Ovary (tissue), 9 donors: ENCODE results near the gene HEPACAM. TPM values are rescaled to one million over a fixed set of nuclear protein-coding genes. Genes with fewer than 3 reads are reported as not detected.

Source experiments
- DNase-seq, 5 donors: peaks; one replicate each; pipeline ENCODE4 v3.0.0-alpha.2; 2019 to 2020
- H3K27ac ChIP-seq, 2 donors: fragments of 200-600 bp; one replicate each; pipeline versions ENCODE4 v1.5.1 to v1.8.0; 2019 to 2022
- H3K27me3 ChIP-seq: fragments of 200-600 bp; one replicate; pipeline ENCODE4 v1.8.0; 2022
- H3K36me3 ChIP-seq: fragments of 200-600 bp; sonication (generic); one replicate; pipeline ENCODE4 v1.5.1; 2019
- H3K4me1 ChIP-seq: one replicate; pipeline ENCODE4 v1.8.1; 2013; ENCODE audit warnings: mild to moderate bottlenecking, moderate library complexity; ENCODE audit not compliant: insufficient read depth
- H3K4me3 ChIP-seq: fragments of 200-600 bp; sonication (generic); one replicate; pipeline ENCODE4 v1.5.1; 2017
- H3K9me3 ChIP-seq, 2 donors: fragments of 200-600 bp in 1 of 2; sonication (generic) in 1 of 2; one replicate each; pipeline versions ENCODE4 v1.5.1 to v1.8.1; 2013 to 2019; ENCODE audit warnings: mild to moderate bottlenecking in 1 of 2, moderate library complexity in 1 of 2
- CTCF ChIP-seq, 3 donors: fragments of 450-650 bp in 2 of 3; fragments of 200-600 bp in 1 of 3; IDR thresholded peaks; one replicate each; pipeline versions ENCODE4 v1.5.1 to v1.8.0; 2016 to 2022; ENCODE audit warnings: antibody characterized with exemption in 3 of 3, mild to moderate bottlenecking in 1 of 3
- EP300 ChIP-seq: sonication (generic); formaldehyde crosslinking; IDR thresholded peaks from one replicate; pipeline ENCODE4 v1.6.1; 2017; ENCODE audit warnings: antibody characterized with exemption
- POLR2A ChIP-seq: fragments of 450-650 bp; IDR thresholded peaks from one replicate; pipeline ENCODE4 v1.6.1; 2017; ENCODE audit warnings: antibody characterized with exemption, mild to moderate bottlenecking, moderate library complexity
- WGBS, 3 donors: extraction: QIAGEN DNeasy Blood & Tissue Kit in 1 of 3; methylation state at CpG; one replicate each; pipeline versions ENCODE4 v1.1.5 to v1.1.7; 2013 to 2017; 5-methylcytosine and 5-hydroxymethylcytosine counted together
- intact Hi-C, 4 donors: fragments of 100-400 bp; cut with DNase I; formaldehyde crosslinking; loops; one replicate each; pipeline versions ENCODE4 v1.11.0 to v1.15.1; 2022 to 2023
- polyA plus RNA-seq, 2 donors: library from polyadenylated mRNA; stranded (reverse); fragments of 200-250 nt in 1 of 2; fragments of 350-450 nt in 1 of 2; fragmentation: Illumina TruSeq in 1 of 2; extraction: RNeasy Lipid Tissue Mini Kit (QIAGEN cat#74804) in 1 of 2; gene quantifications; one replicate each; pipeline ENCODE4 v1.2.3, GENCODE V29; 2013 to 2014
- total RNA-seq, 7 donors: library from RNA; depleted of rRNA in 2 of 7; stranded (reverse); fragments of >200 nt in 2 of 7; fragmentation: NEBNext Ultra II Directional in 3 of 7; extraction: Animal tissue kit (Norgen Biotek cat#: 25700) in 3 of 7; gene quantifications; one replicate each; pipeline versions ENCODE4 v1.1.0 to v1.2.4, GENCODE V29; 2016 to 2023
- donor health status: DM: no; HTN: no; CAD: no; lungs with moderate emphysema.
- donor health status: DM: no; HTN: no; CAD: no.
- donor health status: Bipolar disorder and iron deficiency.
- donor health status: DM: yes; HTN: yes; CAD: no.
- donor health status: DM: no; HTN: no; CAD: no.
- donor health status: DM: yes; HTN: yes; CAD: no.

The HEPACAM gene
- total and polyA plus RNA-seq, 9 donors, result 0.10 to 0.13 (median 0.10) TPM; not detected in 6

GRCh38 chr11:124870430-124870829, 65.4 kb downstream of the HEPACAM start:
- WGBS, 3 donors, result 54 to 63% (median 58%) methylated on average over 7 of the region's 7 CpGs
- no peaks in the 10 kb centered on the region for H3K9me3 ChIP-seq
- no peak overlapping the region for H3K4me3 ChIP-seq
- H3K27me3 ChIP-seq, result peaks cover 4% of the 10 kb centered on the region
- no peaks in the 10 kb centered on the region for H3K36me3 ChIP-seq
- intact Hi-C loops, result loop anchor here in 2 of 4 donors (10.0 kb wide), 3 partner anchors 74 to 244 kb away; partner anchors contain the start of genes CCDC15 (in 1 of the 2) and TMEM218 (in 1 of the 2)
- DNase-seq, result no peak
- no peak for TF ChIP-seq POLR2A
- TF ChIP-seq CTCF (IDR thresholded peaks at IDR 0.05), result no peak
- no peak for TF ChIP-seq EP300
- H3K27ac ChIP-seq, result no peak overlapping the region
- peaks cover 6% of the 10 kb centered on the region for H3K4me1 ChIP-seq

GRCh38 chr11:124869856-124870387, 65.9 kb downstream of the HEPACAM start:
- Histone ChIP-seq H3K9me3 (no peaks in the 10 kb centered on the region), H3K36me3 (no peaks in the 10 kb centered on the region), H3K27me3 (peaks cover 4% of the 10 kb centered on the region), H3K4me3 (no peak overlapping the region), H3K4me1 (peaks cover 8% of the 10 kb centered on the region), H3K27ac (no peak overlapping the region)
- no peak for TF ChIP-seq CTCF (IDR thresholded peaks at IDR 0.05)
- TF ChIP-seq EP300, result no peak
- no peak for TF ChIP-seq POLR2A
- intact Hi-C loops, result loop anchor here in 2 of 4 donors (10.0 kb wide), 3 partner anchors 75 to 245 kb away; partner anchors contain the start of genes CCDC15 (in 1 of the 2) and TMEM218 (in 1 of the 2)
- WGBS, 3 donors, result 51 to 69% (median 66%) methylated on average over 14 of the region's 14 CpGs
- DNase-seq, result no peak

- no peaks in the 10 kb centered on the region for H3K9me3 ChIP-seq
- H3K27me3 ChIP-seq, result peaks cover 4% of the 10 kb centered on the region
- no peak overlapping the region for H3K27ac ChIP-seq
- 4 to 5% (median 4%) methylated on average over 16 of the region's 16 CpGs for WGBS, 3 donors
- peaks cover 9% of the 10 kb centered on the region for H3K4me1 ChIP-seq
- TF ChIP-seq POLR2A, result no peak
- TF ChIP-seq EP300, result no peak
- no peak for TF ChIP-seq CTCF (IDR thresholded peaks at IDR 0.05)
- H3K36me3 ChIP-seq, result no peaks in the 10 kb centered on the region
- intact Hi-C loops, result no loop called here
- no peak overlapping the region for H3K4me3 ChIP-seq
- DNase-seq, result peak in 1 of 5 donors; percentile 9
Measured at GRCh38 chr11:124869331-124869730, 66.5 kb downstream of the HEPACAM start.

Other genes starting within 250 kb of the HEPACAM start
- gene NRGN, start 196.1 kb downstream of the HEPACAM start, total RNA-seq, result 1 to 10 TPM in 6 of 7 donors, not detected in 1; 1.1 to 7.0 (median 4.2) TPM
- 1 to 10 TPM; 3.3 to 5.1 TPM for gene NRGN, start 196.1 kb downstream of the HEPACAM start, polyA plus RNA-seq
- 10 to 100 TPM in 1 of 7 donors, 1 to 10 TPM in 3, under 1 TPM in 2, not detected in 1; 0.38 to 27.1 (median 1.8) TPM for gene VSIG2, start 183.8 kb downstream of the HEPACAM start, total RNA-seq
- gene VSIG2, start 183.8 kb downstream of the HEPACAM start, polyA plus RNA-seq, result under 1 TPM; 0.30 to 0.48 TPM
- 10 to 100 TPM in 4 of 7 donors, 1 to 10 TPM in 3; 7.3 to 28.4 (median 11.2) TPM for gene ESAM, start 173.8 kb downstream of the HEPACAM start, total RNA-seq
- gene ESAM, start 173.8 kb downstream of the HEPACAM start, polyA plus RNA-seq, result 10 to 100 TPM; 40.7 to 46.6 TPM
- 10 to 100 TPM; 14.8 to 19.4 (median 17.1) TPM for gene MSANTD2, start 135.6 kb downstream of the HEPACAM start, total RNA-seq
- gene MSANTD2, start 135.6 kb downstream of the HEPACAM start, polyA plus RNA-seq, result 10 to 100 TPM in 1 of 2 donors, 1 to 10 TPM in 1; 9.9 to 16.7 TPM
- gene ROBO3, start 70.6 kb downstream of the HEPACAM start, total RNA-seq, result 10 to 100 TPM; 36.9 to 90.4 (median 56.7) TPM
- gene ROBO3, start 70.6 kb downstream of the HEPACAM start, polyA plus RNA-seq, result 10 to 100 TPM; 15.2 to 62.8 TPM
- gene ROBO4, start 38.2 kb downstream of the HEPACAM start, total RNA-seq, result 10 to 100 TPM in 4 of 7 donors, 1 to 10 TPM in 3; 5.9 to 22.0 (median 10.0) TPM
- gene ROBO4, start 38.2 kb downstream of the HEPACAM start, polyA plus RNA-seq, result 10 to 100 TPM in 1 of 2 donors, 1 to 10 TPM in 1; 7.8 to 12.0 TPM
- gene HEPN1, start 16.8 kb downstream of the HEPACAM start, total RNA-seq, result under 1 TPM in 2 of 7 donors, not detected in 5; 0.24 to 0.48 TPM
- gene HEPN1, start 16.8 kb downstream of the HEPACAM start, polyA plus RNA-seq, result not detected
- gene CCDC15, start 18.2 kb upstream of the HEPACAM start, total RNA-seq, result 1 to 10 TPM in 5 of 7 donors, under 1 TPM in 2; 0.87 to 1.9 (median 1.4) TPM
- 1 to 10 TPM in 1 of 2 donors, under 1 TPM in 1; 0.82 to 1.1 TPM for gene CCDC15, start 18.2 kb upstream of the HEPACAM start, polyA plus RNA-seq
- 1 to 10 TPM; 1.3 to 6.6 (median 2.2) TPM for gene SLC37A2, start 127.3 kb upstream of the HEPACAM start, total RNA-seq
- gene SLC37A2, start 127.3 kb upstream of the HEPACAM start, polyA plus RNA-seq, result 1 to 10 TPM in 1 of 2 donors, under 1 TPM in 1; 0.93 to 7.9 TPM
- gene TMEM218, start 175.6 kb upstream of the HEPACAM start, total RNA-seq, result 10 to 100 TPM; 13.0 to 20.6 (median 16.7) TPM
- 10 to 100 TPM; 31.8 to 37.3 TPM for gene TMEM218, start 175.6 kb upstream of the HEPACAM start, polyA plus RNA-seq
- gene PKNOX2, start 228.7 kb upstream of the HEPACAM start, total RNA-seq, result 10 to 100 TPM; 11.8 to 42.3 (median 30.2) TPM
- gene PKNOX2, start 228.7 kb upstream of the HEPACAM start, polyA plus RNA-seq, result 10 to 100 TPM; 10.6 to 13.0 TPM